Measurements from ENCODE around the gene CDC42EP2.

DNA sequence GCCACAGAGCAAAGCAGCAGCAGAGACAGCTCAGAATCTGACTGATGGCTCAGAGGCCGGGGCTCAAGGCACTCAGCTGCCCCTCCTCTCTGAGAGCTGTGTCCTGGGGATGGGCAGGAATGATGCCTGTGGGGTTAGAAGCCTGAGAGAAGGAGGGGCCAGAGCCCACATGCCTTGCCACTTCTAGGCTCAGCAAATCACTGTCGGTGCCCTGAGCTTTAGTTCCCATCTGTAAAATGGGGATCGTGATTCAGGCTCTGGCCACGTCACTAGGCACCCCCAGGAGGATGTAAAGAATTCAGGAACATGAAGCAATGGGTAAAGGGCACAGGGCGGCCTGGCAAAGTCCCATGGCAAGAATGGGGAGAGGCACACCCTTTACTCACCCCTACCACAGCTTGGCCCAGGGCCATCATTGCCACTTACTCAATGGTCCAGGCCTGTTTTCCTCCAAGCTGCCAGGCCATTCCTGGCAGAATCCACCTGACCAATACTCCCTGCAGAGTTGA, 3.4 kb upstream of the CDC42EP2 start:
- TF ChIP-seq FOXM1 (IDR thresholded peaks at IDR 0.05; ENCODE audit: borderline replicate concordance, low read depth) = no peak
- no peak for TF ChIP-seq YY1 (IDR thresholded peaks at IDR 0.05; ENCODE audit: low read depth)
- TF ChIP-seq, protein P1, sequence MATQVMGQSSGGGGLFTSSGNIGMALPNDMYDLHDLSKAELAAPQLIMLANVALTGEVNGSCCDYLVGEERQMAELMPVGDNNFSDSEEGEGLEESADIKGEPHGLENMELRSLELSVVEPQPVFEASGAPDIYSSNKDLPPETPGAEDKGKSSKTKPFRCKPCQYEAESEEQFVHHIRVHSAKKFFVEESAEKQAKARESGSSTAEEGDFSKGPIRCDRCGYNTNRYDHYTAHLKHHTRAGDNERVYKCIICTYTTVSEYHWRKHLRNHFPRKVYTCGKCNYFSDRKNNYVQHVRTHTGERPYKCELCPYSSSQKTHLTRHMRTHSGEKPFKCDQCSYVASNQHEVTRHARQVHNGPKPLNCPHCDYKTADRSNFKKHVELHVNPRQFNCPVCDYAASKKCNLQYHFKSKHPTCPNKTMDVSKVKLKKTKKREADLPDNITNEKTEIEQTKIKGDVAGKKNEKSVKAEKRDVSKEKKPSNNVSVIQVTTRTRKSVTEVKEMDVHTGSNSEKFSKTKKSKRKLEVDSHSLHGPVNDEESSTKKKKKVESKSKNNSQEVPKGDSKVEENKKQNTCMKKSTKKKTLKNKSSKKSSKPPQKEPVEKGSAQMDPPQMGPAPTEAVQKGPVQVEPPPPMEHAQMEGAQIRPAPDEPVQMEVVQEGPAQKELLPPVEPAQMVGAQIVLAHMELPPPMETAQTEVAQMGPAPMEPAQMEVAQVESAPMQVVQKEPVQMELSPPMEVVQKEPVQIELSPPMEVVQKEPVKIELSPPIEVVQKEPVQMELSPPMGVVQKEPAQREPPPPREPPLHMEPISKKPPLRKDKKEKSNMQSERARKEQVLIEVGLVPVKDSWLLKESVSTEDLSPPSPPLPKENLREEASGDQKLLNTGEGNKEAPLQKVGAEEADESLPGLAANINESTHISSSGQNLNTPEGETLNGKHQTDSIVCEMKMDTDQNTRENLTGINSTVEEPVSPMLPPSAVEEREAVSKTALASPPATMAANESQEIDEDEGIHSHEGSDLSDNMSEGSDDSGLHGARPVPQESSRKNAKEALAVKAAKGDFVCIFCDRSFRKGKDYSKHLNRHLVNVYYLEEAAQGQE (IDR thresholded peaks at IDR 0.05; ENCODE audit: low read depth) = no peak
- TF ChIP-seq TEAD4 (IDR thresholded peaks at IDR 0.05) = no peak
- TF ChIP-seq RAD21 (IDR thresholded peaks at IDR 0.05; ENCODE audit: low read depth) = no peak
- no peak for TF ChIP-seq TCF12 (IDR thresholded peaks at IDR 0.05; ENCODE audit: low read depth)
- no peak for TF ChIP-seq EP300 (IDR thresholded peaks at IDR 0.05; ENCODE audit: borderline replicate concordance)
- no peak for TF ChIP-seq CEBPB (IDR thresholded peaks at IDR 0.05)

Data from Ishikawa (cell line).